NK-92 treated with Interleukin-12 subunit alpha and Interleukin-12 subunit beta, amount 100 ng/mL, for 24 hours (cell line): ENCODE data around the gene RNF187.

Experiments
- DNase-seq: peaks from one replicate; lab custom pipeline; 2025; lab: John Stamatoyannopoulos, UW

RNF187 gene

DNA sequence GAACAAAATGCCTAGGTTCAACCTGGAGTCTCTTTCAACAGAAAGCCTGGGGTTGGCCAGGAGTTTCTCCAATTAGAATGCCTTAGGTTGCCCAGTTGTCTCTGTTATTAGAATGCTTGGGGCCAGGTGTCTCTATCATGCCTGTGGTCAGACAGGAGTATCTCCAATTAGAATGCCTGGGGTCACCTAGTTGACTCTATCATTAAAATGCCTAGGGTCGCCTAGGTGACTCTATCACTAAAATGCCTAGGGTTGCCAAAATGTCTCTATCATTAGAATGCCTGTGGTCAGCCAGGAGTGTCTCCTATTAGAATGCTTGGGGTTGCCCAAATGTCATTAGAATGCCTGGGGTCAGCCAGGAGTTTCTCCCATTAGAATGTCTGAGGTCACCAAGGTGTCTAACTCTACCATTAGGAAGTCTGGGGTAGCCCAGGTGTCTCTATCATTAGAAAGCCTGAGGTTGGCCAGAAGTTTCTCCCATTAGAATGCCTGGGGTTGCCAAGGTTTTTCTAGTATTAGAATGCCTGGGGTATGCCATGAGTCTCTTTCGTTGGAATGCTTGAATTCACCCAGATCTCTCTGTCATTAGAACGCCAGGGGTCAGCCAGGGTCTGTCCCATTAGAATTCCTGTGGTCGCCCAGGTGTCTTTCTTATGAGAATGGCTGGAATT, 57.9 kb downstream of the RNF187 start:
- DNase-seq, result no peak
